IMR-90 (cell line): ENCODE measurements around the gene BBS1. TPM values are rescaled to one million over a fixed set of nuclear protein-coding genes. Genes with fewer than 3 reads are reported as not detected.

Experiments used
- ATAC-seq: fragments of 200-7000 bp; cut with Tn5 transposase; 2 replicates; pipeline ENCODE4 v1.9.1; 2020; ENCODE audit warnings: low read depth, mild to moderate bottlenecking, moderate library complexity
- BruUV-seq: library from RNA; stranded (reverse); fragments of 400-500 nt; replicated peaks from 2 replicates; lab custom pipeline; 2021; lab: Mats Ljungman, UMichigan
- CTCF ChIA-PET: fragments of 300-600 bp; formaldehyde crosslinking; extraction: SDS; loops from one replicate; lab custom pipeline; 2021; ENCODE audit warnings: antibody characterized with exemption; lab: Yijun Ruan, JAX
- POLR2A ChIA-PET: fragments of 300-600 bp; sonication (Branson Sonifier 250); formaldehyde crosslinking; loops from one replicate; lab custom pipeline; 2022; ENCODE audit warnings: antibody characterized with exemption; ENCODE audit not compliant: unreplicated experiment; lab: Charles Lee
- DNase-seq: peaks from one replicate; pipeline ENCODE4 v3.0.0; 2013
- H2AFZ ChIP-seq: replicated peaks from 2 replicates; pipeline ENCODE3; 2013; ENCODE audit warnings: low read length, mild to moderate bottlenecking; ENCODE audit not compliant: poor library complexity
- H2AK5ac ChIP-seq: 2 replicates; pipeline ENCODE4 v1.6.1; 2013; ENCODE audit warnings: low read depth, low read length, inconsistent platforms
- H2AK9ac ChIP-seq: replicated peaks from 2 replicates; pipeline ENCODE3; 2013; ENCODE audit warnings: mild to moderate bottlenecking, low read depth, low read length, moderate library complexity; ENCODE audit not compliant: poor library complexity
- H2BK120ac ChIP-seq: 2 replicates; pipeline ENCODE4 v1.6.1; 2013; ENCODE audit warnings: low read depth, low read length, inconsistent platforms
- H2BK15ac ChIP-seq: 3 replicates; pipeline ENCODE4 v1.6.1; 2013; ENCODE audit warnings: low read depth, low read length, inconsistent platforms
- H2BK20ac ChIP-seq: 2 replicates; pipeline ENCODE4 v1.6.1; 2013; ENCODE audit warnings: low read depth, mild to moderate bottlenecking, inconsistent platforms, low read length, moderate library complexity
- H2BK5ac ChIP-seq: 2 replicates; pipeline ENCODE4 v1.6.1; 2013; ENCODE audit warnings: mild to moderate bottlenecking, low read depth, low read length, inconsistent platforms; ENCODE audit not compliant: poor library complexity, severe bottlenecking
- H3K14ac ChIP-seq: replicated peaks from 2 replicates; pipeline ENCODE4 v1.6.1; 2013; ENCODE audit warnings: low read depth, low read length, inconsistent platforms
- H3K18ac ChIP-seq: 2 replicates; pipeline ENCODE4 v1.6.1; 2013; ENCODE audit warnings: low read depth, low read length, control low read depth
- H3K23ac ChIP-seq: 2 replicates; pipeline ENCODE4 v1.6.1; 2013; ENCODE audit warnings: low read depth, low read length, inconsistent platforms
- H3K27ac ChIP-seq: 2 replicates; pipeline ENCODE4 v1.5.1; 2013; ENCODE audit warnings: mild to moderate bottlenecking, control low read depth, low read length; ENCODE audit not compliant: insufficient read depth
- H3K27me3 ChIP-seq: 2 replicates; pipeline ENCODE4 v1.6.1; 2013; ENCODE audit warnings: low read length; ENCODE audit not compliant: control insufficient read depth, insufficient read depth
- H3K36me3 ChIP-seq: 2 replicates; pipeline ENCODE4 v1.6.1; 2013; ENCODE audit warnings: low read length, mixed read lengths; ENCODE audit not compliant: control insufficient read depth, insufficient read depth
- H3K4ac ChIP-seq: 2 replicates; pipeline ENCODE4 v1.6.1; 2013; ENCODE audit warnings: low read depth, low read length, inconsistent platforms
- H3K4me1 ChIP-seq: 2 replicates; pipeline ENCODE4 v1.6.1; 2013; ENCODE audit warnings: low read length, mixed read lengths; ENCODE audit not compliant: control insufficient read depth, insufficient read depth
- H3K4me2 ChIP-seq: 2 replicates; pipeline ENCODE4 v1.6.1; 2013; ENCODE audit warnings: low read depth, mild to moderate bottlenecking, control low read depth, low read length, moderate library complexity
- H3K4me3 ChIP-seq: 2 replicates; pipeline ENCODE4 v1.5.1; 2013; ENCODE audit warnings: low read depth, mild to moderate bottlenecking, control low read depth, low read length, moderate library complexity; ENCODE audit not compliant: insufficient read depth
- H3K56ac ChIP-seq: 2 replicates; pipeline ENCODE4 v1.6.1; 2013; ENCODE audit warnings: low read length, inconsistent platforms; ENCODE audit not compliant: insufficient read depth; ENCODE audit errors: extremely low read depth
- H3K79me1 ChIP-seq, 2 experiments: 2 replicates each; pipeline ENCODE4 v1.6.1; 2013; ENCODE audit warnings: low read length in 2 of 2, inconsistent platforms in 1 of 2, low read depth in 1 of 2
- H3K9ac ChIP-seq: 2 replicates; pipeline ENCODE4 v1.6.1; 2013; ENCODE audit warnings: low read depth, low read length, control low read depth
- H3K9me1 ChIP-seq: 2 replicates; pipeline ENCODE4 v1.6.1; 2013; ENCODE audit warnings: low read length, inconsistent platforms; ENCODE audit not compliant: insufficient read depth
- H3K9me3 ChIP-seq: 2 replicates; pipeline ENCODE4 v1.6.1; 2013; ENCODE audit warnings: low read length; ENCODE audit not compliant: control insufficient read depth, insufficient read depth
- H4K20me1 ChIP-seq: 2 replicates; pipeline ENCODE4 v1.6.1; 2013; ENCODE audit warnings: low read length, inconsistent platforms; ENCODE audit not compliant: insufficient read depth
- H4K5ac ChIP-seq: 2 replicates; pipeline ENCODE4 v1.6.1; 2013; ENCODE audit warnings: mild to moderate bottlenecking, low read depth, low read length, control low read depth
- H4K8ac ChIP-seq, 2 experiments: 2 replicates each; pipeline ENCODE4 v1.6.1; 2013; ENCODE audit warnings: low read depth in 2 of 2, low read length in 2 of 2, control low read depth in 1 of 2, inconsistent platforms in 1 of 2
- H4K91ac ChIP-seq: 2 replicates; pipeline ENCODE4 v1.6.1; 2013; ENCODE audit warnings: low read depth, low read length, inconsistent platforms; ENCODE audit not compliant: insufficient read depth
- CEBPB ChIP-seq: IDR thresholded peaks from 2 replicates; pipeline ENCODE4 v1.6.1; 2012; ENCODE audit warnings: low read depth, low read length, improper control_type of control experiment
- CHD1 ChIP-seq: IDR thresholded peaks from 2 replicates; pipeline ENCODE4 v1.6.1; 2012; ENCODE audit warnings: low read depth, low read length, improper control_type of control experiment
- CTCF ChIP-seq: conservative IDR thresholded peaks from 2 replicates; pipeline ENCODE4 v1.5.1; 2012; ENCODE audit warnings: mild to moderate bottlenecking, low read depth, low read length, improper control_type of control experiment
- FOS ChIP-seq: fragments of 150-350 bp; IDR thresholded peaks from 2 replicates; pipeline ENCODE4 v1.6.1; 2016; ENCODE audit warnings: low read depth, low read length
- MAFK ChIP-seq: IDR thresholded peaks from 2 replicates; pipeline ENCODE4 v1.6.1; 2012; ENCODE audit warnings: low read depth, low read length, improper control_type of control experiment
- MXI1 ChIP-seq: IDR thresholded peaks from 2 replicates; pipeline ENCODE4 v1.6.1; 2012; ENCODE audit warnings: low read depth, mild to moderate bottlenecking, low read length, moderate library complexity, borderline replicate concordance
- POLR2A ChIP-seq: IDR thresholded peaks from 2 replicates; pipeline ENCODE4 v1.6.1; 2012; ENCODE audit warnings: mild to moderate bottlenecking, low read depth, low read length
- RAD21 ChIP-seq: IDR thresholded peaks from 2 replicates; pipeline ENCODE4 v1.6.1; 2012; ENCODE audit warnings: low read length, improper control_type of control experiment
- RFX5 ChIP-seq: IDR thresholded peaks from 2 replicates; pipeline ENCODE4 v1.8.0; 2012; ENCODE audit warnings: low read depth, mild to moderate bottlenecking, low read length, moderate library complexity
- WGBS, 2 experiments: methylation state at CpG; one replicate each; pipeline versions ENCODE4 v1.1.5 to v1.1.7; 2013; ENCODE audit warnings: missing lambda C conversion rate in 2 of 2; ENCODE audit not compliant: insufficient read length in 1 of 2; ENCODE audit errors: extremely low coverage in 2 of 2; 5-methylcytosine and 5-hydroxymethylcytosine counted together
- dilution Hi-C: fragments of 300-500 bp; cut with HindIII; formaldehyde crosslinking; loops from one replicate; pipeline ENCODE4 v1.14.3; 2018; ENCODE audit warnings: low sequenced_read_pairs; ENCODE audit not compliant: unreplicated experiment
- in situ Hi-C: fragments of 300-500 bp; cut with MboI; formaldehyde crosslinking; loops from 3 replicates; pipeline ENCODE4 v1.14.3; 2019; ENCODE audit warnings: low sequenced_read_pairs, inconsistent platforms, mixed read lengths
- intact Hi-C: fragments of 100-400 bp; cut with micrococcal nuclease; formaldehyde crosslinking; loops from 2 replicates; pipeline ENCODE4 v1.10.0; 2022
- polyA plus RNA-seq, 3 experiments: library from polyadenylated mRNA; depleted of rRNA; stranded (reverse); fragments of >200 nt; gene quantifications; 2 replicates each; pipeline ENCODE4 v1.2.3, GENCODE V29; 2012; ENCODE audit warnings: low replicate concordance in 1 of 3
- total RNA-seq: library from RNA; depleted of rRNA; stranded (reverse); fragments of >200 nt; gene quantifications from 2 replicates; pipeline ENCODE4 v1.2.3, GENCODE V29; 2012

The BBS1 gene
- total and polyA plus RNA-seq, 2 of the 4 experiments (the other 2 are of a cell fraction) = 16.5 to 20.6 TPM

DNA sequence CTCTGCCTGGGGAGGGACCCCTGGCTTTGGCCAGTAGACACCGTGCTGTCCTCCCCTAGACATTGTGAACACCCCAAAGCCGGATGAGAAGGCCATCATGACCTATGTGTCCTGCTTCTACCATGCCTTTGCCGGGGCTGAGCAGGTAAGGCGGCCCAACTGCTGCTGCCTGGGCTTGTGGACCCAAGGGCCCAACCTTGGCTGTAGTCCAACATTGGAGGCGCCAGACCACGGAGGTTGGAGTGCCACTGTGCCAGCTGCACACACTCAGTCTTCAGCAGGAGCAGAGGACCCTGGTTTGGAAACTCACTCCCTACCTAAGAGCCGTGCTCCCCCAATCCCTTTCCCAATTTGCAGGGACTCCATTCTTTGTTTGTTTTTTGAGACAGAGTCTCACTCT, 45.7 kb downstream of the BBS1 start:
- Histone ChIP-seq H2AK9ac (no peak overlapping the region), H3K56ac (no peak overlapping the region), H2AFZ (no peak overlapping the region), H3K36me3 (no peaks in the 10 kb centered on the region), H3K27ac (no peak overlapping the region), H2BK5ac (no peak overlapping the region), H3K79me1 (no peaks in the 10 kb centered on the region), H3K9me3 (no peaks in the 10 kb centered on the region), H3K14ac (no peak overlapping the region), H2BK15ac (no peak overlapping the region), H3K9me1 (no peaks in the 10 kb centered on the region), H3K9ac (no peak overlapping the region), H3K4me1 (peaks cover 2% of the 10 kb centered on the region; the same call in 1 of the 2 replicates), H4K91ac (no peak overlapping the region), H2BK120ac (no peak overlapping the region), H3K4me2 (no peak overlapping the region), H4K8ac (no peak overlapping the region), H4K20me1 (no peaks in the 10 kb centered on the region), H2BK20ac (no peak overlapping the region), H3K4me3 (no peak overlapping the region), H3K23ac (no peak overlapping the region), H3K18ac (no peak overlapping the region), H4K5ac (no peak overlapping the region), H3K4ac (no peak overlapping the region), H2AK5ac (no peak overlapping the region), H3K27me3 (peaks cover 36% of the 10 kb centered on the region)
- ATAC-seq = no peak
- no peak for DNase-seq
- ChIA-PET CTCF (no interaction called here), POLR2A (no interaction called here)
- TF ChIP-seq MXI1 (no peak), RAD21 (no peak), MAFK (no peak), CHD1 (no peak), RFX5 (no peak), CEBPB (no peak), FOS (no peak), POLR2A (no peak), CTCF (no peak)
- intact Hi-C loops (no loop called here), in situ Hi-C loops (no loop called here), dilution Hi-C loops (no loop called here)
- no TSS peak for BruUV-seq
- 61% methylated on average over 2 of the region's 7 CpGs; no CpG with 5 or more reads in 1 of the 2 experiments for WGBS, 2 experiments
